Measurements from ENCODE around the gene CPLX1. TPM values are rescaled to one million over a fixed set of nuclear protein-coding genes. Genes with fewer than 3 reads are reported as not detected.
"Not testable (repeated sequence)": the region's sequence is repeated elsewhere in the genome, so short reads cannot be mapped to it uniquely, and the experiment has no call there.

CPLX1 gene
- polyA plus RNA-seq, 3 donors from 2014 or later = not detected

DNA sequence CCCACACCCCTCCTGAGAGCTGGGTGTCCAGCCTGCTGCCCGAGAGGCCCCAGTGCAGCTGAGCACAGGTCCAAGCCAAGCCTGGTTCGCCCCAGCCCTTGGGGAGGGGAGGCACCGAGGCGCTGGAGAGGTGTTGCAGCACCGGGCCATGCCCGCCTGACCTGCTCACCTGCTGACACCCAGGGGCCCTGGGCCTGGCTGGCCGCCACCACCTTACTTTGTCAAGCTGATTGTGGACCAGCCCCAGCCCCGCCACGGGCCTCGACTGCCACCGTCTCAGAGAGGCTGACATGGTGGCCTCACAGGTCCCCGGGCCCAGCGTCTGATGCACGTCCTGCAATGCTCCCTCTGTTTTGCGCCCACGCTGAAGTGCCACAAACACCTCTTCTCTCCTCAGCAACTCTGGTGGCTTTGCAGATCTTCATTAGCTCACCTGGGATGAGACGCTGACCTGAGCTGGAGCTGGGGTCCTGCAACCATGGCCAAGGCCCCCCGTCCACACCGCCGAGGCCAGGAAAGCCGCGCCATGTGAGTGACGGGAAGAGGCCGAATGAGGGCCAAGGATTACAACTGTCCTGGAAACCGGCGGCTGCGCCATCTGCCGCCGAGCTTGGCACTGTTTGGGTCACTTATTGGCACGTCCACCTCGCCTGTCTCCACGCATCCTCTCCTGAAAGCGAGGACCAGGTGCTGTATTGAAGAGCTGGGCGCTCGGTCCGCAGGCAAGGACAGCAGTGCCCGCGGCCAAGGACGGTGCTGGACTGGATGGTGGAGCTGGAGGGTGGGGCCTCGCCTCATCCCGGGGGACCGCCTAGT lies 7.6 kb downstream of the CPLX1 start:
- Mint-ChIP-seq H3K36me3 (no peaks in the 10 kb centered on the region), H3K4me3 (no peak overlapping the region), H3K4me1 (no peaks in the 10 kb centered on the region), H3K9me3 (peaks cover 0 to 5% (median 0%) of the 10 kb centered on the region in 6 donors), H3K27ac (no peak overlapping the region), H3K27me3 (ENCODE audit: low read depth in 3 of 3) (peaks cover 10 to 21% (median 17%) of the 10 kb centered on the region in 3 donors)
- DNase-seq = no peak

DNA sequence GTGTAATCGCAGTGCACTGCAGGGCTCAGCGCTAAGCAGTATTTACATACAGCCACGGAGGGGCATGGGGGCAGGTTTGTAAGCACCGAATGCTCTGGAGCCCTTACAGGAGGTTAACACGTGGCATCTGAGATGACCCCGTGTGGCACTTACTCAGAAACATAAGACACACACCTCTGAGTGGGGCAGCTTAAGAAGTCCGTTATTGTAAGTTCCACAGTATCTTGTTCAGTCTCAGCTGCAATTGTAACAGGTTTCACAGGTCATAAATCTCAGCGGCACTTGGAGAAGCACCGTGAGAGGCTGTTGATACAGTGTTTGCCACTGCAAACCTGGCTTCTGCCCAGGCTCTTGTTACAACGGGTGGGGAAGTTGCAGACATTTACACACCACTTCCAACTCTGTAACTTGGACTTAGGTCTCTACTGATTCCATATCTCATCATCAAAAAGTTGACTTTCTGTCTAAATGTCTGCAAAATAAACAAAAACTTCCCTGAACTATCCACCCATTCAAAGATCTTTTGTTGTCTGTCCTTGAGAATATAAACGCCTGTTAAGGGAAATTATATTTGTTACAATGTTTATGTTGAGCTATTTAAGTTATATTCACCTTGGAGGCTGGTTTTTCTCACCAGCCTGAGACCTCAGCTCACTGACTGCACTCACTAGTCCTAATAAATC lies 10.3 kb downstream of the CPLX1 start:
- H3K27ac Mint-ChIP-seq = no peak overlapping the region
- peaks cover 10 to 17% (median 16%) of the 10 kb centered on the region in 3 donors for H3K27me3 Mint-ChIP-seq (ENCODE audit: low read depth in 3 of 3)
- H3K4me3 Mint-ChIP-seq = no peak overlapping the region
- no peaks in the 10 kb centered on the region for H3K36me3 Mint-ChIP-seq
- no peaks in the 10 kb centered on the region for H3K9me3 Mint-ChIP-seq
- H3K4me1 Mint-ChIP-seq = no peaks in the 10 kb centered on the region
- DNase-seq = no peak

DNA sequence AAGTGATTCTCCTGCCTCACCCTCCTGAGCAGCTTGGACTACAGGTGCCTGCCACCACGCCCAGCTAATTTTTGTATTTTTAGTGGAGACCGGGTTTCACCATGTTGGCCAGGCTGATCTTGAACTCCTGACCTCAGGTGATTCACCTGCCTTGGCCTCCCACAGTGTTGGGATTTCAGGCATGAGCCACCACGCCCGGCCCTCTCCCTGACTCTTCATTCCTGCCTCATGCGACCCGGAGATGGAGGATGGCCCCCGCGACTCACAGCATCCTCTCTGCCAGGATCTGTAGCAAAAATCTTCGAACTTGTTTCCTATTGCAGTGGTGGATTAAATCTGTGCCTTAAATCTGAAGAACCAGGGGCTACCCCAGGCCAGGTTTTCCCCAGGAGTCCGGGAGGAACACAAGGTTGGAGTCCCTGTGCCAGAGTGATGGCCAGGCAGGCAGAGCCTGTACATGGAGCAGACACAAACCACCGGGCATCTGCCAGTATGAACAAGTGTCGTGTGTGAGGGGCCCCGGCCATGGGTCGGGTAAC lies 11.5 kb downstream of the CPLX1 start:
- Mint-ChIP-seq H3K27me3 (ENCODE audit: low read depth in 3 of 3) (peaks cover 10 to 18% (median 17%) of the 10 kb centered on the region in 3 donors), H3K4me1 (no peaks in the 10 kb centered on the region), H3K36me3 (no peaks in the 10 kb centered on the region), H3K27ac (no peak overlapping the region), H3K4me3 (no peak overlapping the region), H3K9me3 (no peaks in the 10 kb centered on the region)
- no peak for DNase-seq

DNA sequence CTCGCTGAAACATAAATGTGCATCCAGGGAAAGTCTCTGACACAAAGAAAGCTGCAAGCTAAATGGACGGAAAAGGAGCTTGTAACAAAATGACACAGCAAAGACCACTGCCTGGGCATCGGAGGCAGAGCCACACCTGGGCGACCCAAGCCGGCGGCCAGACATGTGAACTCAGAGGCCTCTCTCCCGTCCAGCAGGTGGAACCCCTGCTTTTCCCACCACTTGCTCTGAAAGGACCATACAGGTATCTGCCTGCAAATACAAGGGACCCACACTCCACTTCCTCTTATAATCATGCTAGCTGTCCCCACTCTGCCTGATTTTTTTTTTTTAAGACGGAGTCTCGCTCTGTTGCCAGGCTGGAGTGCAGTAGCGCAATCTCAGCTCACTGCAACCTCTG lies 12.0 kb downstream of the CPLX1 start:
- Mint-ChIP-seq H3K9me3 (no peaks in the 10 kb centered on the region), H3K4me3 (no peak overlapping the region), H3K36me3 (no peaks in the 10 kb centered on the region), H3K27ac (no peak overlapping the region), H3K4me1 (no peaks in the 10 kb centered on the region), H3K27me3 (ENCODE audit: low read depth in 3 of 3) (peaks cover 10 to 20% (median 18%) of the 10 kb centered on the region in 3 donors)
- no peak for DNase-seq

DNA sequence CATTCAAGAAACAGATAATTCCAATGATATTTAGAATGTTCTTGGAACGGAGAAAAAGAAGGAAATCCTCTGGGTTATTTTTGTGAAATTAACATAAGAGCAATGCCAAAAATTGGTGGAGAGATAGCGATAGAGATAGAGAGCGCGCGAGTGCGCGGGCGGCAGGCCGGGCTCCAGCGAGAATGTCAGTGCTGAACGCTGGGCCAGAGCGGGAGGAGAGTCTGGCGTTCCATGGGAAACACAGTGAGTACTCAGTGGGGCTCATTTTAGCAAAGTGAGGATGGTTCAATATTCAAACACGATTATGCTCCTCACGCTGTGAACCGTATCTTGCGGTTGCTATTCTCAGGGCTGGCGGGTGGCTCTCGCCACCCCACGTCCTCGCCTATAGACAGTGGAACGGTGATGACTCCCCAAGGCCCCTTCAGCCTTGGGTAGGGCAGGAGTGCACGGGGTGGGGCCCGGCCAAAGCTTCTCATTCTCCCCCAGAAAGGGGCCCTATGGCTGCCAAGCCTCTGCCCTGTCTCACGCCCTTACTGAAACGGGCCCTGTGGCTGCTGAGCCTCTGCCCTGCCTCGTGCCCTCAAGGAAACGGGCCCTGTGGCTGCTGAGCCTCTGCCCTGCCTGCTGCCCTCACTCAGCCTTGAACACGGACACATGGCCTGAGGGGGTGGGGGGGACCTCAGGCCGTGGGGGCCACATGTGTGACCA lies 16.9 kb downstream of the CPLX1 start:
- DNase-seq = no peak
- Mint-ChIP-seq H3K27ac (no peak overlapping the region), H3K4me1 (no peaks in the 10 kb centered on the region), H3K4me3 (no peak overlapping the region), H3K9me3 (no peaks in the 10 kb centered on the region), H3K36me3 (no peaks in the 10 kb centered on the region), H3K27me3 (ENCODE audit: low read depth in 3 of 3) (peaks cover 6 to 24% (median 14%) of the 10 kb centered on the region in 3 donors)

- H3K36me3 Mint-ChIP-seq = no peaks in the 10 kb centered on the region
- no peak overlapping the region for H3K27ac Mint-ChIP-seq
- H3K4me1 Mint-ChIP-seq = no peaks in the 10 kb centered on the region
- H3K9me3 Mint-ChIP-seq = no peaks in the 10 kb centered on the region
- no peak for DNase-seq
- H3K27me3 Mint-ChIP-seq (ENCODE audit: low read depth in 3 of 3) = peaks cover 6 to 17% (median 9%) of the 10 kb centered on the region in 3 donors
- H3K4me3 Mint-ChIP-seq = no peak overlapping the region
Measured at GRCh38 chr4:807792-808191, 18.1 kb downstream of the CPLX1 start.

GRCh38 chr4:806979-807378 lies 18.9 kb downstream of the CPLX1 start:
- H3K36me3 Mint-ChIP-seq, DNase-seq, H3K27ac Mint-ChIP-seq, H3K9me3 Mint-ChIP-seq, H3K4me1 Mint-ChIP-seq, H3K4me3 Mint-ChIP-seq: not testable (repeated sequence)
- H3K27me3 Mint-ChIP-seq (ENCODE audit: low read depth in 3 of 3) = peaks cover 5 to 15% (median 6%) of the 10 kb centered on the region in 3 donors

GRCh38 chr4:804804-805203 lies 21.1 kb downstream of the CPLX1 start:
- DNase-seq = no peak

DNA sequence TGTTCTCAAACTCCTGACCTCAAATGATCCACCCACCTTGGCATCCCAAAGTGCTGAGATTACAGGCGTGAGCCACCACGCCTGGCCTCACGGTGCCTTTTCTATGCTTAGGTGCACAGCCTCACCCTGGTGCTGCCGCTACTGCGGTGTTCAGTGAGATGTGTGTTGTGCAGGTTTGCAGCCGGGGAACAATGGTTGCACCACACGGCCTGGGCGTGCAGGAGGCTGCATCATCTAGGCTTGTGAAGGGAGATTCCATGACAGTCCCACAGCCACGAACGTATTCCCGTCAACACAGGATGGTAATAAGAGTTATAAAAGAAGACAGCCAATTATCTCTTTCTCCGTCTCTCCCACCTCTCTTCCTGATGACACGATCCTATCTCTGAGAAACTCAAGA lies 22.0 kb downstream of the CPLX1 start:
- Mint-ChIP-seq H3K27ac (no peak overlapping the region), H3K36me3 (no peaks in the 10 kb centered on the region), H3K27me3 (ENCODE audit: low read depth in 3 of 3) (peaks cover 6 to 19% (median 6%) of the 10 kb centered on the region in 3 donors), H3K9me3 (no peaks in the 10 kb centered on the region), H3K4me1 (peaks cover 0 to under 1% of the 10 kb centered on the region in 2 donors), H3K4me3 (no peak overlapping the region)
- no peak for DNase-seq

More at GRCh38 chr4:804804-805203, 21.1 kb downstream of the CPLX1 start:
- H3K4me3 Mint-ChIP-seq = no peak overlapping the region
- H3K36me3 Mint-ChIP-seq = no peaks in the 10 kb centered on the region
- no peaks in the 10 kb centered on the region for H3K9me3 Mint-ChIP-seq
- H3K4me1 Mint-ChIP-seq = no peaks in the 10 kb centered on the region
- H3K27me3 Mint-ChIP-seq (ENCODE audit: low read depth in 3 of 3) = peaks cover 5 to 20% (median 6%) of the 10 kb centered on the region in 3 donors
- H3K27ac Mint-ChIP-seq = no peak overlapping the region

- Mint-ChIP-seq H3K36me3 (no peaks in the 10 kb centered on the region), H3K4me1 (peaks cover 0 to 1% of the 10 kb centered on the region in 2 donors), H3K27ac (no peak overlapping the region), H3K27me3 (ENCODE audit: low read depth in 3 of 3) (peaks cover 3 to 24% (median 7%) of the 10 kb centered on the region in 3 donors), H3K9me3 (no peaks in the 10 kb centered on the region), H3K4me3 (no peak overlapping the region)
- DNase-seq = no peak
Measured at GRCh38 chr4:801436-802124, 24.3 kb downstream of the CPLX1 start.

DNA sequence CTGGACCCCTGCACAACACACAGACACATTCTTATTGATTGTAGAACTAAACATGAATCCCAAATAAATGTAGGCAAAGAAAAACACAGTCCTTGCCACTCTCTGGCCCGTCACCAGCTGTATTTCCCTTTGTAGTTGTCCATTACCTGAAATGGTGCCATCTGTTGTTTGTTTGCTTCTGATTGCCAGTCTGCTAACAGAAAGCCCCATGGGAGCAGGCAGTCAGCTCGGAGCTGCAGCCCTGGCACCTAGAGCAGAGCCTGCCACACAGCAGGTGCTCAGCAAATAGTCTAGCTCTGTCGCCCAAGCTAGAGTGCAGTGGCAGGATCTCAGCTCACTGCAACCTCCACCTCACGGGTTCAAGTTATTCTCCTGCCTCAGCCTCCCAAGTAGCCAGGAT lies 28.9 kb downstream of the CPLX1 start:
- Mint-ChIP-seq H3K4me1 (peaks cover 0 to 5% of the 10 kb centered on the region in 2 donors), H3K4me3 (no peak overlapping the region), H3K27me3 (ENCODE audit: low read depth in 3 of 3) (peaks cover 8 to 23% (median 19%) of the 10 kb centered on the region in 3 donors), H3K9me3 (no peaks in the 10 kb centered on the region), H3K27ac (no peak overlapping the region), H3K36me3 (peaks cover 0 to 3% (median 3%) of the 10 kb centered on the region in 3 donors)
- DNase-seq = no peak

- Mint-ChIP-seq H3K4me1 (peaks cover 0 to 5% of the 10 kb centered on the region in 2 donors), H3K27me3 (ENCODE audit: low read depth in 3 of 3) (peaks cover 8 to 23% (median 19%) of the 10 kb centered on the region in 3 donors), H3K4me3 (no peak overlapping the region), H3K27ac (no peak overlapping the region), H3K9me3 (no peaks in the 10 kb centered on the region), H3K36me3 (peaks cover 0 to 3% (median 3%) of the 10 kb centered on the region in 3 donors)
- DNase-seq = no peak
Measured at GRCh38 chr4:796206-796605, 29.7 kb downstream of the CPLX1 start.

- no peak for DNase-seq
- H3K4me3 Mint-ChIP-seq = no peak overlapping the region
- peaks cover 0 to 5% of the 10 kb centered on the region in 2 donors for H3K4me1 Mint-ChIP-seq
- H3K27me3 Mint-ChIP-seq (ENCODE audit: low read depth in 3 of 3) = peaks cover 9 to 24% (median 20%) of the 10 kb centered on the region in 3 donors
- H3K27ac Mint-ChIP-seq = no peak overlapping the region
- H3K36me3 Mint-ChIP-seq = peaks cover 0 to 3% (median 3%) of the 10 kb centered on the region in 3 donors
- H3K9me3 Mint-ChIP-seq = no peaks in the 10 kb centered on the region
Measured at GRCh38 chr4:795726-796119, 30.2 kb downstream of the CPLX1 start.

Data from immature natural killer cell (primary cell).